HG02852 (cell line): ENCODE results near the gene NFX1.
"Not testable (repeated sequence)": the region's sequence is repeated elsewhere in the genome, so short reads cannot be mapped to it uniquely, and the experiment has no call there.

Experiments used
- ATAC-seq: cut with Tn5 transposase; IDR thresholded peaks from one replicate; pipeline ENCODE4 v1.9.1; 2021; ENCODE audit warnings: mild to moderate bottlenecking, moderate library complexity; ENCODE audit not compliant: unreplicated experiment

NFX1 gene

DNA sequence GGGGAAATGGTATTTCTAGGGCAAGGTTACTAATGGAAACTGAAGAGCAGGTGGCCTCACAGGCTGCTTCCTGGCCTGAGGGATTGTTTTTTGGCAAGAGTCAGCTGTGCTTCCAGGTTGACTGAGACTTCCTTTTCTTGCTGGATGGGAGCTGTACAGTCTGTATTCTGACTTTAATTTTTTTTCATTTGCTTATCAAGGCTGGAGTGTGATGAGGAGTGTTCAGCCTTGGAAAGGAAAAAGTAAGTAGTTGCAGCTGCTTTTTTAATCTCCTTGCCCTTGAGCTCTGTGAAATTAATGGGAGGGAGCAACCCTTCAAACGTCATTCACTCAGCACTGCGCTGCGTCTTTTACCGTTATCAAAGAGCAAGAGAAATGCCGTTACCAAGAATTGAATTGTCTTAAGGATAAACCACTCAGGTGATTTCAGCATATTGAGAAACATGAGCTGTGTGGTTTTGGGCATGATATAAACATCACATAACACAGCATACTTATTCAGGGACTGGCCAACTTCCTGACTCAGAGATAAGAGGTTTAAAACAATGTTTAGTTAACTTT is 64.4 kb downstream of the NFX1 start:
- ATAC-seq: no peak

GRCh38 chr9:33355933-33356332 is 65.6 kb downstream of the NFX1 start:
- no peak for ATAC-seq

DNA sequence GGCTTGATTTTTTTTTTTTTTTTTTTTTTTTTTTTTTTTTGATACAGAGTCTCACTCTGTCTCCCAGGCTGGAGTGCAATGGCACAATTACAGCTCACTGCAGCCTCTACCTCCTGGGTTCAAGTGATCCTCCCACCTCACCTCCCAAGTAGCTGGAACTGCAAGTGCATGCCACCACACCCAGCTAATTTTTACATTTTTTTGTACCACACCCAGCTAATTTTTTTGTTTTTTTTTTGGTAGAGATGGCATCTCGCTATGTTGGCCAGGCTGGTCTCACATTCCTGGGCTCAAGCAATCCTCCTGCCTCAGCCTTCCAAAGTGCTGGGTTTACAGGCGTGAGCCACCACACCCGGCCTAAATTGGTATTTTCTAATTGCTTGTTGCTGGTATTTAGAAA is 68.3 kb downstream of the NFX1 start:
- not testable (repeated sequence) for ATAC-seq

DNA sequence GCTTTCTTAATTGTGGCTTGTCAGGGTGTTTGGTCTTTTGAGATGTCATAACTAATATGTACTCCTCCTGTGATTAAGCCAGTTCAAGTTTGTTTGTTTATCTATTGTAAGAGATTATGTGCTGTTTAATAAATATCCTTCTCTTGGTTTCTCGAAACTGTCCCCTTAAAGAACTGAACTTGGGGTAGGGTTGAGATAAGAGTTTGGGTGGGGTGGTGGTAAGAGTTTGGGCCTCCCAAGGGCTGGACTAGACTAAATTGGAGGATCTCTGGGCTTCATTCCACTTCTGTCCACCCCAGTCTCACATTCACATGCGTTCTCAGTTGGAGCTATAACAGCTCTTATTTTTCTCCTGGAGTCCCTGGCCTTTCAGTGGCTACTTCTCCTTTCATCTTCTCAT is 73.8 kb downstream of the NFX1 start:
- ATAC-seq: no peak

DNA sequence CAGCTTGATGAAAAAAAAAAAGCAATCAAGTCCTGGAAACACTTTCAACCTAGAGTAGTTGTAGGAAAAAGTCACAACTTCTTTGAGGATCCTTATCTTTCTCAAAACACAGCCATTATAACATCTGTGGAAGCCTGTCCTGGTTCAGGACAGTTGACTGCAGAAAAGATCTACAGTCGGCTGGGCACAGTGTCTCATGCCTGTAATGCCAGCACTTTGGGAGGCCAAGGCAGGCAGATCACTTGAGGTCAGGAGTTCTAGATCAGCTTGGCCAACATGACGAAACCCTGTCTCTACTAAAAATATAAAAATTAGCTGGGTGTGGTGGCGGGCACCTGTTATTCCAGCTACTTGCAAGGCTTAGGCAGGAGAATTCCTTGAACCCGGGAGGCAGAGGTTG is 74.5 kb downstream of the NFX1 start:
- ATAC-seq: not testable (repeated sequence)

- no peak for ATAC-seq
These were observed 76.7 kb downstream of the NFX1 start for GRCh38 chr9:33366979-33367480.

GRCh38 chr9:33372900-33373299 is 82.6 kb downstream of the NFX1 start:
- ATAC-seq: no peak

DNA sequence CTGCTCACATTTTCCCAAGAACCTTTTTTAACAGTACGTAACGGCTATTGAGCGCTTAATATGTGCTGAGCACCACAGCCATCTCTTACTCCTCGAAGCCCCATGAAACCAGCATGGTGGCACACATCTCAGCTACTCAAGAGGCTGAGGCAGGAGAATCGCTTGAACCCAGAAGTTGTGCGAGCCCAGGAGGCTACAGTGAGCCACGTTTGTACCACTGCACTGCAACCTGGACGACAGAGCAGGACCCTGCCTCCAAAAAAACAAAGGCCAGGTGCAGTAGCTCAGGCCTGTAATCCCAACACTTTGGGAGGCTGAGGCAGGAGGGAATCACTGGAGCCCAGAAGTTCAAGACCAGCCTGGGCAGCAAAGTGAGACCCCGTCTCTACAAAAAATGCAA is 83.9 kb downstream of the NFX1 start:
- ATAC-seq: no peak

- peak; percentile 71 for ATAC-seq
These were observed 84.4 kb downstream of the NFX1 start for GRCh38 chr9:33374634-33375237.

GRCh38 chr9:33375238-33375840 is 85.0 kb downstream of the NFX1 start:
- no peak for ATAC-seq

GRCh38 chr9:33375841-33376321 is 85.6 kb downstream of the NFX1 start:
- ATAC-seq: no peak

- ATAC-seq: no peak
These were observed 86.9 kb downstream of the NFX1 start for GRCh38 chr9:33377089-33377715.

DNA sequence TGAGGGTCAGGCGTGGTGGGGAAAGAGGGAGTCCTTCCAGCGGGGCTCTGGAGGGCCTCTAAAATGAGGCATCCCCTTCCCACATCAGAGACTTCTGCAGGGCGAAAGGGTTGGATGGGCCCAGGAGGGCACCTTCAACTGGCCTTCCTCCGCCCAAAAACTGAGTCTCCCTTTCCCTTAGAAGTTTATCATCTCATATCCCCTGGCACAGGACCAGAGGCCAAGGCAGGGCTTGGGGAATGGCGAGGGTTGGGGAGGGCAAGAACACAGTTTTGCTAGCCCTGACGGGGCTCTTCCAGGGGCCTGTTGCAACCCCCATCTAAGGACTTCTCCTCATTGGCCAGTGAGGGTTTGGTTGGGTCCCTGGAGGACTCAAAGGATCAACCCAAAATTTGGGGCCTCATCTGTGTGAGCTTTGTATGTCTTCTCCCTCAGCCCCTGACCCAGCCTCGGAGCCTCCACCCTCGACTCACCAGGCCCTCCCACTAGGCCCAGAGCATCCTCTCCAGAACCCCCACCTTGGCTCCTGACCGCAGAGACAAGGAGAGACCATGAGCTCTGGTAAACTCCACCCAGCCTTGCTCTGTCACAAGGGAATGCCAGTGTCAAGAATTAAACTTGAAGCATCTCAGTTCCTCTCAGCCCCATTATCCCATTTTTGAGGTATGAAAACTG is 87.9 kb downstream of the NFX1 start:
- no peak for ATAC-seq

DNA sequence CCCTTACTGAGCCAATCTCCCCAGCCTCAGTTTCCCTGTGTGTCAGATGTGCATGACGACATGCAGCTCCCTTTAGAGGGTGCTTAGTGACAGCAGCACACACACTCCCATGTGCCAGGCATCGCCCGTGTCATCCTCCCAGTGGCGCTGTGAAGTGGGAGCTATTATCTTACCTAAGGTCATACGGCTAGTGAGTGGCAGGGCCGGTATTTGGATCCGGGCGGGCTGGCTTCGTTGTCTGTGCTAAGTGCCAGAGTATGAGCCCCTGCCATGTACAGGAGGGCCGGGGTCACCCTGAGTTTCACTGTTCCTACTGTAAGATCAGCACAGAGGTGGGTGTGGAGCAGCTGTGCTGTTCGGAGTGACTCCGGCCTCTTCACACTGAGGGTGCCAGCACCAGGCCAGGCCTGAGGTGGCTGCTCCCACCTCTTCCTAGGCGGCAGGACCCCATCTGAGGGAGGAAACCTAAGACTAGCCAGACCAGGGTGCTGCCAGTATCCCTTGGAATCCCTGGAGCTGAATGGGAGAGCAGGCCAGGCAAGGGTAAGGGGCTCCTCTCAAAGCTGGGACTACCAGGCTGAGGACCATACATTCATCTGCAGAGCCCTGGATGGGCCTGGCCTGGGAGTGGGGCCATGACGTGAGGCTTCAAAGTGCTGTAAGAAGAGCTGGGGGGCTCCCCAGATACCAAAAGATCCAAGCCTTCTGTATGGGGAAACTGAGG is 89.5 kb downstream of the NFX1 start:
- ATAC-seq: no peak

- ATAC-seq: no peak
These were observed 90.2 kb downstream of the NFX1 start for GRCh38 chr9:33380390-33381094.

DNA sequence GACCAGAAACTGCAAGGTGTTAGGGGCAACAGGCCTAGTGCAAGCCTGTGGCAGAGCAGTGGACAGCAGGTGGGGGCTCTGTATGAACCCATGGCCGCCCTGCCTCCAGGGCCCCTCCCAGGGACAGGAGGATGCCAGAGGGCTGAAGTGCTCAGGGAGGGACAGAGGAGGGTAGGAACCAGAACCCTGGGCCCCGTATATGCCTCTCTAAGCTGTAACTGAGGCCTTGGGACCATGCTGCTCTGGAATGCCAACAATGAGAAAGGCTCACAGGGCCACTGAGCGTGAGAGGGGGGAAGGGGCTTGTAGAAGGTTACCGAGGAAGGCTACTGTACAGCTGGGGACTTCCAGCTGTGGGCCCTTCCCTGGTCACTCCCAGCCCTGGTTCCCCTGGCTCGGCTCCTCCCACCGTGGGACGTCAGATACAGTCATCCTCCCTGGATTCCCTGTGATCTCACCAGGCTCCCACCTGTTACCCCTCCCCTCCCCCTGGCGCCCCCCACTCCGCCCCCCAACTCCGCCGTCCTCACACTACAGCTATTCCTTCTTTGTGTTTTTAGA is 91.0 kb downstream of the NFX1 start:
- no peak for ATAC-seq

GRCh38 chr9:33382397-33382796 is 92.1 kb downstream of the NFX1 start:
- not testable (repeated sequence) for ATAC-seq

- not testable (repeated sequence) for ATAC-seq
These were observed 93.1 kb downstream of the NFX1 start for GRCh38 chr9:33383396-33383795.

DNA sequence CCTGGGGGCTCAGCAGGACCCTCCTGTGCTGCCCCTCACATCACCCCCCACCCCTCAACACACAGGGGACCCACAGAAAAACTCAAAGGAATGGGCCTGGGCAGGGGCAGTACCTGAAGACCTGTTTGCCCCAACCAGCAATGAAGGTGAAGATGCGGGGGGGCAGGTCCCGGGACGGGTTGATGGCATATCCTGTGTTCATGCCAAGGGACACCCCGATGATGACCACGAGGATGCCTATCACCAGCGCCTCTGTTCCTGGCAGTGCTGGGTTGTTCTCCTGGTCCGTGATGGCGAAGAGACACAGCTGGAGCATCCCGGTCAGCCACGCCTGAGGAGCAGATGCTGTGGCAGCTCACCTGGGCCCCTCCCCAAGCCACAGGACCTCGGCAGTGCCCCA is 95.2 kb downstream of the NFX1 start:
- not testable (repeated sequence) for ATAC-seq
